GM21723 (cell line): ENCODE data around the gene GRK6.

Experiments used
- ATAC-seq: cut with Tn5 transposase; IDR thresholded peaks from one replicate; pipeline ENCODE4 v1.9.1; 2021; ENCODE audit warnings: mild to moderate bottlenecking, moderate library complexity; ENCODE audit not compliant: unreplicated experiment

The GRK6 gene

GRCh38 chr5:177426566-177427210, at the start of gene GRK6:
Gene GRK6 (plus strand): TSS chr5:177426676. CDS start chr5:177426846, 170 bp downstream.
- peak; percentile 10 for ATAC-seq

GRCh38 chr5:177377851-177378776, 48.4 kb upstream of the GRK6 start:
- ATAC-seq = no peak

GRCh38 chr5:177378884-177379883, 47.3 kb upstream of the GRK6 start:
- ATAC-seq = no peak

GRCh38 chr5:177380805-177381126, 45.7 kb upstream of the GRK6 start:
- no peak for ATAC-seq

- no peak for ATAC-seq
These were observed 44.0 kb upstream of the GRK6 start for GRCh38 chr5:177382423-177383029.

- no peak for ATAC-seq
These were observed 43.3 kb upstream of the GRK6 start for GRCh38 chr5:177383181-177383580.

GRCh38 chr5:177384134-177384533, 42.3 kb upstream of the GRK6 start, which contains the start of gene SLC34A1:
Gene SLC34A1 (plus strand): TSS chr5:177384434. CDS start chr5:177385742, 1,308 bp downstream.
- no peak for ATAC-seq

- ATAC-seq = no peak
These were observed 40.8 kb upstream of the GRK6 start for GRCh38 chr5:177385720-177386119.

GRCh38 chr5:177386542-177386941, 39.9 kb upstream of the GRK6 start:
- no peak for ATAC-seq

GRCh38 chr5:177387405-177387804, 39.1 kb upstream of the GRK6 start:
- no peak for ATAC-seq

- ATAC-seq = no peak
These were observed 37.9 kb upstream of the GRK6 start for GRCh38 chr5:177388521-177389052.

- ATAC-seq = no peak
These were observed 37.0 kb upstream of the GRK6 start for GRCh38 chr5:177389241-177390169.

- no peak for ATAC-seq
These were observed 35.8 kb upstream of the GRK6 start for GRCh38 chr5:177390363-177391300.

- ATAC-seq = no peak
These were observed 33.7 kb upstream of the GRK6 start for GRCh38 chr5:177392765-177393164.

- no peak for ATAC-seq
These were observed 33.2 kb upstream of the GRK6 start for GRCh38 chr5:177393206-177393765.

- no peak for ATAC-seq
These were observed 32.5 kb upstream of the GRK6 start for GRCh38 chr5:177393990-177394389.

GRCh38 chr5:177396078-177396477, 30.4 kb upstream of the GRK6 start:
- no peak for ATAC-seq

GRCh38 chr5:177396807-177397206, 29.7 kb upstream of the GRK6 start:
- no peak for ATAC-seq
